Kidney capillary endothelial cell (primary cell): Measurements from ENCODE around the gene OSBPL2.

ENCODE experiments used
- DNase-seq: peaks from one replicate; pipeline ENCODE4 v3.0.0-alpha.2; 2018; ENCODE audit warnings: low spot score

The OSBPL2 gene

GRCh38 chr20:62222266-62222850, 16.0 kb upstream of the OSBPL2 start:
- DNase-seq: no peak

GRCh38 chr20:62222972-62223371, 15.3 kb upstream of the OSBPL2 start:
- no peak for DNase-seq

GRCh38 chr20:62223571-62223970, 14.8 kb upstream of the OSBPL2 start:
- no peak for DNase-seq

- no peak for DNase-seq
These were observed 14.0 kb upstream of the OSBPL2 start for GRCh38 chr20:62224113-62224855.

- DNase-seq: no peak
These were observed 13.3 kb upstream of the OSBPL2 start for GRCh38 chr20:62225026-62225425.

GRCh38 chr20:62225820-62226635, 12.3 kb upstream of the OSBPL2 start:
- DNase-seq: no peak

GRCh38 chr20:62226707-62227590, 11.4 kb upstream of the OSBPL2 start:
- no peak for DNase-seq

- DNase-seq: no peak
These were observed 10.7 kb upstream of the OSBPL2 start for GRCh38 chr20:62227591-62227976.

GRCh38 chr20:62227977-62228958, 10.1 kb upstream of the OSBPL2 start:
- no peak for DNase-seq

GRCh38 chr20:62228982-62229545, 9.3 kb upstream of the OSBPL2 start:
- no peak for DNase-seq

GRCh38 chr20:62229667-62230066, 8.7 kb upstream of the OSBPL2 start:
- no peak for DNase-seq

GRCh38 chr20:62230276-62230675, 8.0 kb upstream of the OSBPL2 start:
- no peak for DNase-seq

GRCh38 chr20:62230696-62231095, 7.6 kb upstream of the OSBPL2 start:
- no peak for DNase-seq

- no peak for DNase-seq
These were observed 7.0 kb upstream of the OSBPL2 start for GRCh38 chr20:62231292-62231691.

- DNase-seq: no peak
These were observed 6.1 kb upstream of the OSBPL2 start for GRCh38 chr20:62232194-62232593.

- DNase-seq: no peak
These were observed 5.3 kb upstream of the OSBPL2 start for GRCh38 chr20:62232770-62233645.

- DNase-seq: no peak
These were observed 4.6 kb upstream of the OSBPL2 start for GRCh38 chr20:62233684-62234083.

GRCh38 chr20:62234339-62234738, 4.0 kb upstream of the OSBPL2 start:
- no peak for DNase-seq

GRCh38 chr20:62235001-62235776, 3.1 kb upstream of the OSBPL2 start:
- no peak for DNase-seq
